H9 (cell line): ENCODE data around the gene PHACTR1. TPM values are rescaled to one million over a fixed set of nuclear protein-coding genes. Genes with fewer than 3 reads are reported as not detected.

Experiments
- DNase-seq: peaks from one replicate; pipeline ENCODE4 v3.0.0-alpha.2; 2017
- H2AFZ ChIP-seq: one replicate; pipeline ENCODE4 v1.6.1; 2013; ENCODE audit warnings: mild to moderate bottlenecking, low read length, control low read depth, moderate library complexity
- H2AK5ac ChIP-seq: 2 replicates; pipeline ENCODE4 v1.6.1; 2013; ENCODE audit warnings: low read length, control low read depth, mixed read lengths; ENCODE audit not compliant: insufficient read length
- H2BK120ac ChIP-seq: one replicate; pipeline ENCODE4 v1.6.1; 2013; ENCODE audit warnings: low read depth, mild to moderate bottlenecking, low read length, control low read depth, inconsistent platforms; ENCODE audit not compliant: poor library complexity, severe bottlenecking
- H2BK12ac ChIP-seq: 2 replicates; pipeline ENCODE4 v1.6.1; 2013; ENCODE audit warnings: low read length, control low read depth, mixed read lengths, low read depth; ENCODE audit not compliant: insufficient read length
- H2BK15ac ChIP-seq: 2 replicates; pipeline ENCODE4 v1.6.1; 2013; ENCODE audit warnings: low read depth, low read length, control low read depth
- H2BK20ac ChIP-seq: one replicate; pipeline ENCODE4 v1.6.1; 2013; ENCODE audit warnings: low read depth, mild to moderate bottlenecking, low read length, control low read depth, inconsistent platforms; ENCODE audit not compliant: poor library complexity, severe bottlenecking
- H2BK5ac ChIP-seq: 2 replicates; pipeline ENCODE4 v1.6.1; 2013; ENCODE audit warnings: low read length, control low read depth, mixed read lengths; ENCODE audit not compliant: insufficient read length
- H3K14ac ChIP-seq: 2 replicates; pipeline ENCODE4 v1.6.1; 2013; ENCODE audit warnings: low read length, control low read depth; ENCODE audit not compliant: insufficient read depth
- H3K18ac ChIP-seq: 2 replicates; pipeline ENCODE4 v1.6.1; 2013; ENCODE audit warnings: low read depth, mild to moderate bottlenecking, mixed read lengths, low read length, control low read depth; ENCODE audit not compliant: insufficient read length
- H3K23ac ChIP-seq: 2 replicates; pipeline ENCODE4 v1.6.1; 2013; ENCODE audit warnings: low read length, control low read depth, mixed read lengths, low read depth; ENCODE audit not compliant: insufficient read length
- H3K23me2 ChIP-seq: 2 replicates; pipeline ENCODE4 v1.6.1; 2013; ENCODE audit warnings: low read depth, mild to moderate bottlenecking, mixed read lengths, low read length, control low read depth; ENCODE audit not compliant: insufficient read length, poor library complexity, severe bottlenecking
- H3K27ac ChIP-seq: 2 replicates; pipeline ENCODE4 v1.5.1; 2013; ENCODE audit warnings: low read length, control low read depth, mixed read lengths, low read depth; ENCODE audit not compliant: insufficient read length
- H3K27me3 ChIP-seq: 2 replicates; pipeline ENCODE4 v1.6.1; 2013; ENCODE audit warnings: low read length, control low read depth, inconsistent platforms; ENCODE audit not compliant: insufficient read depth
- H3K4ac ChIP-seq: 2 replicates; pipeline ENCODE4 v1.6.1; 2013; ENCODE audit warnings: low read depth, mild to moderate bottlenecking, control low read depth, inconsistent platforms, low read length, moderate library complexity
- H3K4me1 ChIP-seq: 2 replicates; pipeline ENCODE4 v1.6.1; 2013; ENCODE audit warnings: low read length, control low read depth, inconsistent platforms; ENCODE audit not compliant: insufficient read depth
- H3K4me2 ChIP-seq: 2 replicates; pipeline ENCODE4 v1.6.1; 2013; ENCODE audit warnings: low read length, control low read depth, mixed read lengths; ENCODE audit not compliant: insufficient read length, insufficient read depth
- H3K56ac ChIP-seq: 2 replicates; pipeline ENCODE4 v1.6.1; 2013; ENCODE audit warnings: low read depth, mild to moderate bottlenecking, mixed read lengths, low read length, control low read depth; ENCODE audit not compliant: insufficient read length
- H3K79me1 ChIP-seq: 2 replicates; pipeline ENCODE4 v1.6.1; 2013; ENCODE audit warnings: low read depth, mild to moderate bottlenecking, moderate library complexity, low read length, control low read depth, inconsistent platforms; ENCODE audit not compliant: insufficient read depth, poor library complexity, severe bottlenecking
- H3K79me2 ChIP-seq: 2 replicates; pipeline ENCODE4 v1.6.1; 2013; ENCODE audit warnings: low read length, control low read depth, inconsistent platforms; ENCODE audit not compliant: insufficient read depth
- H3K9ac ChIP-seq: 2 replicates; pipeline ENCODE4 v1.6.1; 2013; ENCODE audit warnings: low read length, control low read depth, mixed read lengths; ENCODE audit not compliant: insufficient read length; ENCODE audit errors: extremely low read depth
- H3K9me3 ChIP-seq: one replicate; pipeline ENCODE4 v1.6.1; 2013; ENCODE audit warnings: low read depth, low read length, inconsistent platforms; ENCODE audit not compliant: control insufficient read depth
- H3T11ph ChIP-seq: one replicate; pipeline ENCODE4 v1.6.1; 2013; ENCODE audit warnings: mild to moderate bottlenecking, low read length, control low read depth, inconsistent platforms
- H4K20me1 ChIP-seq: one replicate; pipeline ENCODE4 v1.6.1; 2013; ENCODE audit not compliant: control insufficient read depth, insufficient read length, insufficient read depth
- H4K5ac ChIP-seq: 2 replicates; pipeline ENCODE4 v1.6.1; 2013; ENCODE audit warnings: low read depth, mild to moderate bottlenecking, mixed read lengths, low read length, control low read depth; ENCODE audit not compliant: insufficient read length
- H4K8ac ChIP-seq: replicated peaks from 2 replicates; pipeline ENCODE4 v1.6.1; 2013; ENCODE audit warnings: low read length, control low read depth, mixed read lengths, low read depth; ENCODE audit not compliant: insufficient read length
- H4K91ac ChIP-seq: 2 replicates; pipeline ENCODE4 v1.6.1; 2013; ENCODE audit warnings: low read depth, mild to moderate bottlenecking, moderate library complexity, mixed read lengths, low read length, control low read depth; ENCODE audit not compliant: insufficient read length
- H3K27ac Mint-ChIP-seq, 3 experiments: 2 replicates in 2 of 3; 3 replicates in 1 of 3; pipeline ENCODE4 v1.8.0; 2020 to 2021; ENCODE audit warnings: mixed read lengths in 3 of 3, mild to moderate bottlenecking in 1 of 3, moderate library complexity in 1 of 3
- H3K27me3 Mint-ChIP-seq: 2 replicates; pipeline ENCODE4 v1.8.0; 2021; ENCODE audit warnings: low read depth, mild to moderate bottlenecking, moderate library complexity, mixed read lengths
- H3K36me3 Mint-ChIP-seq, 3 experiments: 2 replicates in 2 of 3; 3 replicates in 1 of 3; pipeline ENCODE4 v1.8.0; 2020 to 2021; ENCODE audit warnings: low read depth in 3 of 3, mixed read lengths in 3 of 3; ENCODE audit not compliant: insufficient read depth in 1 of 3
- H3K4me1 Mint-ChIP-seq, 2 experiments: 2 replicates each; pipeline ENCODE4 v1.8.0; 2020; ENCODE audit warnings: mixed read lengths in 2 of 2
- H3K4me3 Mint-ChIP-seq, 2 experiments: 2 replicates in 1 of 2; 3 replicates in 1 of 2; pipeline ENCODE4 v1.8.0; 2020 to 2021; ENCODE audit warnings: mild to moderate bottlenecking in 2 of 2, mixed read lengths in 2 of 2, moderate library complexity in 1 of 2
- H3K9me3 Mint-ChIP-seq, 2 experiments: 2 replicates in 1 of 2; 3 replicates in 1 of 2; pipeline ENCODE4 v1.8.0; 2020; ENCODE audit warnings: mild to moderate bottlenecking in 2 of 2, mixed read lengths in 2 of 2, moderate library complexity in 1 of 2
- CTCF ChIP-seq: fragments of 200-600 bp; sonication (generic); conservative IDR thresholded peaks from 3 replicates; pipeline ENCODE4 v1.8.0; 2021; ENCODE audit warnings: antibody characterized with exemption, mild to moderate bottlenecking
- WGBS: extraction: QIAGEN DNeasy Blood & Tissue Kit; methylation state at CpG from one replicate; pipeline ENCODE4 v1.1.7; 2013; ENCODE audit warnings: missing lambda C conversion rate, low lambda C conversion rate, mixed read lengths; ENCODE audit not compliant: insufficient read length; ENCODE audit errors: extremely low coverage; 5-methylcytosine and 5-hydroxymethylcytosine counted together
- total RNA-seq: library from RNA; stranded (reverse); gene quantifications from 2 replicates; pipeline ENCODE4 v1.2.1, GENCODE V29; 2021

The PHACTR1 gene
- total RNA-seq, 1 experiment from 2014 or later: 15.9 TPM

GRCh38 chr6:12943549-12943948 is 227.0 kb downstream of the PHACTR1 start:
- no peak for TF ChIP-seq CTCF
- H3K4me1 Mint-ChIP-seq: peaks cover 5% of the 10 kb centered on the region in 2 experiments; a peak in 3 of 4 replicates
- no peak for DNase-seq
- Histone ChIP-seq H3K27ac (no peak overlapping the region), H2BK15ac (no peak overlapping the region), H4K20me1 (no peaks in the 10 kb centered on the region), H3K9me3 (no peaks in the 10 kb centered on the region), H2BK20ac (no peak overlapping the region), H3K23me2 (no peaks in the 10 kb centered on the region), H4K8ac (no peak overlapping the region), H3K56ac (no peak overlapping the region), H3K79me2 (no peaks in the 10 kb centered on the region), H3K18ac (no peak overlapping the region), H2BK120ac (no peak overlapping the region), H2BK5ac (no peak overlapping the region), H3K4me1 (no peaks in the 10 kb centered on the region), H3K14ac (no peak overlapping the region), H3K79me1 (no peaks in the 10 kb centered on the region), H3K4me2 (no peak overlapping the region), H3K23ac (no peak overlapping the region), H2BK12ac (no peak overlapping the region), H3K4ac (no peak overlapping the region), H3T11ph (no peak overlapping the region), H4K5ac (no peak overlapping the region), H3K27me3 (no peaks in the 10 kb centered on the region), H4K91ac (no peak overlapping the region), H3K9ac (no peak overlapping the region), H2AFZ (no peak overlapping the region), H2AK5ac (no peak overlapping the region)
- no peak overlapping the region for H3K4me3 Mint-ChIP-seq
- WGBS: no CpG with 5 or more reads among the region's 2 CpGs
- H3K27ac Mint-ChIP-seq: no peak overlapping the region
- H3K36me3 Mint-ChIP-seq: no peaks in the 10 kb centered on the region
- no peaks in the 10 kb centered on the region; a peak in 1 of 5 replicates for H3K9me3 Mint-ChIP-seq
- no peaks in the 10 kb centered on the region for H3K27me3 Mint-ChIP-seq
